Activated naive CD4-positive, alpha-beta T cell treated with Interleukin-2 at 50 U/mL for 16 hours (primary cell): ENCODE results near the gene CLEC16A.
A peak's percentile ranks its signal among the peaks of the same experiment; 100 is the strongest.

ENCODE experiments used
- DNase-seq: peaks from one replicate; pipeline ENCODE4 v3.0.0-alpha.2; 2020

Gene CLEC16A

DNA sequence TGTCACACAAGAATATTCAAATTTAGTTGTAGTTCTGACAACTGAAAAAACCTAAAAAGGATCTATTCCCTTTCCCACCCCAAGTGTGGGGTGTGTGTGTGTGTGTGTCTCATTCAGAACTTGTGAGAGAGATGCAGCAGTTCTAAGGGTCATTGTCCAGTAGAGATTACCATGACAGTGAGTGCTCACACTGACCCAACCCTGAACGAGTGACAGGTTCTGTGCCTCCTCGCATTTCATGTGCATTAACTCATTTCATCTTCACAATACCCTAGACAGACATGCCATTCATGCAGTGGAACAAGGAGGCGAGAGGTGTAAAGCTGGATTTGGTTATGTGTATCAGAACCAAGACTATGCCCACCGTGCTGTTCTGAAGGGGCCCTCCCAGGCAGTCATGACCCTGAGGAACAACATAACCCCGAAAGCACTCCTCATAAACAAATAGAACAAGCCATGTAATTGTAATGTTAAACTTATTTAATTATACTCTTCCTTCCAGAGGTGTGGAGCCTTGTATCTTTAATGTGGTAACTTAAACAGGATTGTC is 102.1 kb downstream of the CLEC16A start:
- DNase-seq = no peak

DNA sequence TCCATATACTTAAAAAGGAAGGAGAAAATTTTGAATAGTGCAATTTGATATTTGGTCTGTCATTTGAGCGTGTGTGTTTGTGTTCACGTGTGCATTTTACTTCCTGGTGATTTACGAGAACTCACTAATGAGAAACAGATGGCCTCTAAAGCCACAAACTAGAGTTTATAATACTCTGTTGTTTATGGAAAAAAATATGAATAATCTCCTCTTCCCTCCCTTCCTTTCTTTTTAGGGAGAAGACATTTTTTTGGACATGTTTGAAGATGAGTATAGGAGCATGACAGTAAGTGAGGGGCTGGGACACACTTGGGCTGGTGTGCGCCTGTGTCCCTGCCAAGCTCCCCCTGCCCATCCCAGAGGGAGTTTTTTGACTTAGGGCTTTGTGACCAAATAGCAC is 102.7 kb downstream of the CLEC16A start:
- DNase-seq = no peak

- no peak for DNase-seq
Measured at GRCh38 chr16:11047939-11048800, 103.8 kb downstream of the CLEC16A start.

- DNase-seq = no peak
Measured at GRCh38 chr16:11049396-11050059, 105.2 kb downstream of the CLEC16A start.

DNA sequence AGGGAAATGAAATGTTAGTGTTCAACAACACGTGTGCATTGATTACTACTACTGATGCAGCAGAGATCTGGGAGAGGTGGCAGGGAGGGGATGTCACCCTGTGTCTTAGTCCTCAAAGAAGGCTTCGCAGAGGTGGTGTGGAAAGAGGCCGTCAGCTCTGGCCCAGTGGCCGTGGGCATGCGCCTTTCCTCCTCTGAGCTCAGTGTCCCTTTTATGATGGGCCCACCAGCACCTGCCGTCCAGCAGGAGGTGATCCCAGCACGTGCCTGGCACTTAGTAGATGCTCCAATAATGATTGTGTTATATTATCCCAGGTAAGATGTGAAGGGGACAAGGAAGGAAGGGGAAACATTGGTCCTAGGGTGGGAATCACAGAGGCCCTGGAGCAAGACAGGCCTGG is 106.2 kb downstream of the CLEC16A start:
- DNase-seq = no peak

DNA sequence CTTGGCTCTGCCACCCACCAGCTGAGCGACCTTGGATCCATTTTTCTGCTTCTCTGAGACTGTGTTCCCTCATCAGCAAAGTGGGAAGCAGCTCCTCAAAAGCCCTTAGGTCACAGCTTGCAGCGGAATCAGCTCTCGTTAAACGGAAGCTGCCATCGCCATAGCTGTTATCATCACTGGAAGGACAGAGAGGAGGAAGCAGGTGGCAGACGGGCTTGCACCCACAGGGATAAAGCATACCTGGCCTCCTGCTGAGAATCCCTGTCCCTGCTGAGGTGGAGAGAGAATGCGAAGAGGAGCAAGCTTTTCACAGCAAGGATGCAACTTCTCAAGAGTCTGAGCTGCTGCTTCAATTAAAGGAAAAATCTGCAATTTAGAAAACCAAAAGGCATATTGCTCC is 106.6 kb downstream of the CLEC16A start:
- no peak for DNase-seq

- no peak for DNase-seq
Measured at GRCh38 chr16:11051430-11051829, 107.1 kb downstream of the CLEC16A start.

DNA sequence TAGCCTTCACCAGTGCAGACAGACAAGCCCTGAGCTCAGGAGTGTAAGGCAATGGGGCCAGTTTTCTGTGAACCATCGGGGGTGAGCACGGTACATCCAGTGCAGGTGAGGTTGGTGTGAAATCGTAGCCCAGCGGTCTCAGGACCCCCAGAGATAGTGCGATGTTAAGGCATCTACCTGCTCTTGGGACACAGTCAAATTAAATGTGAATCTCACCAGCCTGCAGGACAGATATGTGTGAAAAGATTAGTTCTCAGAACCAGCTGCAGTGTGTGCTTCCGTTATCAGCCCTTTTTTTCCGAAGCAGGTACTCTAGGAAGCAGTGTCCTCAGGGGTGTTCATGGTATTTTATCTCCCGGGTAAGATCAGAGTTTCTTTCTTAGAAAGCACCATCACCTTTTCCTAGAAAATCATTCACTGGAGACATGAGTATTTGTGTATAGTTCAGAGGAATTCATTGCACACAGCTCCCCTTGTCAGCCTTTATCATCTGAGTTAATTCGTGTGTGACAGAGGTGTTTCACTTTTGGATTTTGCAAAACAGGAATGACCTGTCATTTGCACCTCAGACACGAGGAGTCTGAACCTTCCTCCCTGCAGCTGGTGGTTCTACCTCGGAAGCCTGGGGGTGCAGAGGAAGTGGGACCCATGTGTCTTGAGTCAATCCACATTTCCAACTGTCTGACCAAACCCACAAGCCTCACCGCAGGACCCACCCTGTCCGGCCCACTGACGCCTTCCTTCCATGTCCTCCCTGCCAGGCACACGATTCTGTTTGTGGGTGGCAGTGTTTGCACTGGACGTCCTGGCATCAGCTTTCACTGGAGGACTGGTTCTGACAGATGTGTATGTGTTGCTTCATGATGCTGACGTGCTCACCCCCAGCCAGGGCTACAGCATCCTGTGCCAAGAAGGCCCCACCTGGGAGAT is 107.8 kb downstream of the CLEC16A start:
- peak; percentile 68 for DNase-seq

DNA sequence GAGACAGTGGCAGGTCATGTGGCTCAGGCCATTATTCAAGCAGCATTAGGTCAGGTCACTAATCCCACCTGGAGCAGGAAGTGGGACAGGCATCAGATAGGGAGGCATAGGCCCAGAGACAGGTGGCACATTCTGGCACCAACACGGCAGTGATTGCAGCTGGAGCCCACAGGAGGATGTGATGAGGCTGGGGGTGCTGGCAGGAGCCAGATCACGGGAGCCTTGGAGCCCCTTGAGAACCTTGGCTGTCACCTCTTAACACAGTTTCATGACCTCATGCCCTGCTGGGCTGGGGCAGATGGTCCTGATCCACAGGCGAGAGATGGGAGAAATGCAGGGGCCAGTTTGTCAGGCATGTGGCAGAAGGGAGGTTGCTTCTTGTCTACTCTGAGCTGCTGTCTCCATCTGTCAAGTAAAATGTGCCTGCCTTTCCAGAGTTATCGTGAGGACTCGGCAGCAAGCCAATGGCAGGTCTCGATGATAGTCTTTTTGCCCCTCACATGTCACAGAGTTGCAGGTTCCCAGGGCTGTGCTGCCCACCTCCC is 109.6 kb downstream of the CLEC16A start:
- DNase-seq = no peak

GRCh38 chr16:11056090-11056992 is 112.0 kb downstream of the CLEC16A start:
- DNase-seq = no peak

DNA sequence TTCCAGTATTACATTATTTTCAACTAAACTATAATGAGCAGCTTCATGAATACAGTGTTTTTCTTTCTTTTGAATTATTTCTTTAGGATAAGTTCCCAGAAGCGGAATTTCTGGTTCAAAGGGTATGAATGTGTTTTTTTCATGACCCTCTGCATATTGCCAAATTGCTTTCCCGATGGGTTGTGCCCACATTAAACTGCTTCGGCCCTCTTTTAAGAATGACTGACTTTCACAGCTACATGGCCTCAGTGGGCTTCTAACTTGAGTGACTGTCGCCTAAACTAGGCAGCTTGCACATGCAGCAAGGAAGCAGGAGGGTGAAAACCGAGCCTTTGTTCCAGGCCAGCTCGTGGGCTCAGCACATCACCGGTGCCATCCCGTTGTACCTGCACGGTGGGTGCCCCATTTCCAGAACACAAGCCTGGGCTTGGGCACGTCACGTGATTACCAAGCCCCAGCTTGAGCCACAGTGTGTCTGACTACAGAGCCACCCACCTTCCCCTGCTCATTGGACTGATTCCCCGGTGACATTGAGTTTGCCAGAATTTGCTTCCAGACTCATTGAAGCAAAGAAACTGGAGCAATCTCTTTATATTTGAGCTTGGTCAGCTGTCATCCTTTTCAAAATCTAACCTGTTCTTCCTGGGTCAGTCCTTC is 112.8 kb downstream of the CLEC16A start:
- no peak for DNase-seq

DNA sequence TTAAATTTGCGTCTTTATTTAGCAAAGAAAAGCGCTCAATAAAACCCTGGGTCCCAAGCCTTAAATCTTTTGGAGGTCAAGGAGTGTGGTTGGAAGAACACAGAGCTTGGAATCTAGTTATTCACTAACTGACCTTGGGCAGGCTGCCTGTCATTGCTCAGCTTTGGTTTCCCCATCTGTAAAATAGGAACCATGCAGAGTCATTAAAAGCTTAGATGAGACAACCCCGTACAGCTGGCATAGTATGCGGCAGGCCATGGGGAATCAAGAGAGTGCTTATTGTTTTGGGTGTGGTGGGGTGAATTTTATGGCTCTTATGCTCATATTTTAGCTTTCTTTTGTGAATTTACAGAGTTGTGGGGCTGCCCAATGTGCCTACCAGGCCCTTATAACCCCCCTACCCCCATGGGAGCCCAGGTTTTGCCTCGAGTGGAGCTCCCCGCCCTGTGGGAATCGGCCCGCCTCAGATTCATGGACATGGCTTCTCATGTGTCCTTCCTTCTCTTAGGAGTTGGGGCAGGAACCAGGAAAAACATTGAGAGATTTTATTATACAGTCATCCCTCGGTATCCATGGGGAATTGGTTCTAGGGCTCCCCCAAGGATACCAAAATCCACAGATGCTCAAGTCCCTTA is 113.5 kb downstream of the CLEC16A start:
- DNase-seq = no peak

- DNase-seq = no peak
Measured at GRCh38 chr16:11058832-11059231, 114.5 kb downstream of the CLEC16A start.

- no peak for DNase-seq
Measured at GRCh38 chr16:11059588-11059987, 115.2 kb downstream of the CLEC16A start.

DNA sequence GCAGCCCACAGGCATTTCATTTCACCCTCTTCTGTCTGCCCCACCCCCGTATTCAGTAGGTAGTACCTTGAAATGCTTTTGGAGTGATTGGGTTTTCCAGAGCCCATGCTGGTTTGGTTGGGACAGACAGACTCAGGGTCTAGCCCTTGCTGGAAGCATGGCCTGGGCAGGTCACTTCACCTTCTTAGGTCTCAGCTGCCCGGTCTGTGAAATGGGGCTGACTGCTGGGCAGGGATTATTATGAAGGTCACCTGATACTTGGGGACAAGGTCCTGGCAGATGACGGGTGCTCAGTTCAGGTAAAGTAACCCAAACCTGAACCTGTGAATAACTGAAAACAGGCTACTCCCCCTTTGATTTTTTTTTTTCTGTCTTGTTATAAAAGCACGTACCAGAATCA is 116.0 kb downstream of the CLEC16A start:
- DNase-seq = no peak

GRCh38 chr16:11060842-11061241 is 116.5 kb downstream of the CLEC16A start:
- no peak for DNase-seq

GRCh38 chr16:11061629-11062270 is 117.4 kb downstream of the CLEC16A start:
- no peak for DNase-seq

DNA sequence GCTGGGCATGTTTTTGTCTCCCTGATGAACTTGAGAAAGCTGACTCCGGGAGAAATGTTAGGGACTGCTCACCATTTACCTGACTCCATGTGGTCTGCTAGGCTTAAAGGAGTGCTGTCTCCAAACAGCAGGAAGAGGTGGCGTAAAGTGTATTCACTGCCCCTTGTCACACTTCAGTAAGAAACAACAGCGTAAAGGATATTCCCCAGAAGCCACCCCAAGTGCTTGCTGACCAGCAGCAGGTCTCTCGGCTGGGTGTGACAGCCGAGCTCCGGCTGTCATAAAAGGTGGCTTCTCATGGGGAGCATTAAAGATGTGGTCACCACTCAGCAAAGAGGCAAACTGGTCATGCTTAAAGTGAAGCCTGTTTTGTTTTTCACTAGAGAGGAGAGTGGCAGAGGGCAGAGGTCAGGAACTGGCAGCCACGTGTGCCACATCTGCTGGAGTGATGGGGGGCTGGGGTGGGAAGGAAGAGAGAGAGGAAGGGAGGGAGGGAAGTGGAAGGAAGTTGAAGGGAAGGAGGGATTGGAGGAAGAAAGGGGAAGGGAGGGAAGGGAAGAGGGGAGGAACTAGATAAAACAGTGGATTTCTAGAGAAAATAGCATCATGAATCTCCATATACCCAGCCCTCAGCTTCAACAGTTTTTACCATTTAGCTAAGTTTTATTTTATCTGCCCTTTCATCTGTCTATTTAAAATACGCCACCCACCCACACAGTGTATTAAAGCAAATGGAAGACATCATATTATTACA is 119.3 kb downstream of the CLEC16A start:
- DNase-seq = no peak

GRCh38 chr16:11064202-11064540 is 119.8 kb downstream of the CLEC16A start:
- no peak for DNase-seq
